Ovary (tissue), 3 donors: ENCODE data around the gene IL4I1.

Experiments used
- CTCF ChIP-seq, 3 donors: fragments of 450-650 bp in 2 of 3; fragments of 200-600 bp in 1 of 3; IDR thresholded peaks; one replicate each; pipeline versions ENCODE4 v1.5.1 to v1.8.0; 2016 to 2022; ENCODE audit warnings: antibody characterized with exemption in 3 of 3, mild to moderate bottlenecking in 1 of 3
- EP300 ChIP-seq: sonication (generic); formaldehyde crosslinking; IDR thresholded peaks from one replicate; pipeline ENCODE4 v1.6.1; 2017; ENCODE audit warnings: antibody characterized with exemption
- POLR2A ChIP-seq: fragments of 450-650 bp; IDR thresholded peaks from one replicate; pipeline ENCODE4 v1.6.1; 2017; ENCODE audit warnings: antibody characterized with exemption, mild to moderate bottlenecking, moderate library complexity
- donor health status: DM: no; HTN: no; CAD: no.

- TF ChIP-seq CTCF (IDR thresholded peaks at IDR 0.05) (no peak), POLR2A (no peak), EP300 (no peak)
Measured at GRCh38 chr19:49923055-49924003, 26.6 kb upstream of the IL4I1 start.
